Neuronal stem cell (in vitro differentiated cells): ENCODE measurements around the gene CCDC175.

Source experiments
- DNase-seq: peaks from one replicate; pipeline ENCODE4 v3.0.0-alpha.2; 2013; ENCODE audit warnings: low spot score
- H2AFZ ChIP-seq: one replicate; pipeline ENCODE4 v1.6.1; 2013; ENCODE audit warnings: mild to moderate bottlenecking, low read length, inconsistent platforms
- H2AK5ac ChIP-seq: 2 replicates; pipeline ENCODE4 v1.6.1; 2013; ENCODE audit warnings: low read depth, mild to moderate bottlenecking, inconsistent platforms, low read length, moderate library complexity, mixed read lengths
- H2BK120ac ChIP-seq: 2 replicates; pipeline ENCODE4 v1.6.1; 2013; ENCODE audit warnings: low read depth, mild to moderate bottlenecking, inconsistent platforms, low read length, moderate library complexity, mixed read lengths
- H2BK12ac ChIP-seq: one replicate; pipeline ENCODE4 v1.6.1; 2013; ENCODE audit warnings: low read length, inconsistent platforms
- H2BK15ac ChIP-seq: 2 replicates; pipeline ENCODE4 v1.6.1; 2013; ENCODE audit warnings: mild to moderate bottlenecking, low read length, inconsistent platforms, mixed read lengths
- H2BK5ac ChIP-seq: one replicate; pipeline ENCODE4 v1.6.1; 2013; ENCODE audit warnings: inconsistent platforms, mild to moderate bottlenecking, low read length, moderate library complexity
- H3K14ac ChIP-seq: one replicate; pipeline ENCODE4 v1.6.1; 2013; ENCODE audit warnings: low read length, inconsistent platforms
- H3K18ac ChIP-seq: 2 replicates; pipeline ENCODE4 v1.6.1; 2013; ENCODE audit warnings: low read length, inconsistent platforms
- H3K23ac ChIP-seq: 2 replicates; pipeline ENCODE4 v1.6.1; 2013; ENCODE audit warnings: low read depth, mild to moderate bottlenecking, mixed read lengths, low read length, inconsistent platforms; ENCODE audit not compliant: poor library complexity
- H3K27ac ChIP-seq: replicated peaks from 3 replicates; pipeline ENCODE4 v1.5.1; 2013; ENCODE audit warnings: low read length, inconsistent platforms
- H3K27me3 ChIP-seq, 3 experiments: 2 replicates each; pipeline ENCODE4 v1.6.1; 2013; ENCODE audit warnings: low read length in 3 of 3, mild to moderate bottlenecking in 2 of 3, inconsistent platforms in 1 of 3, low read depth in 1 of 3, mixed read lengths in 1 of 3, moderate library complexity in 1 of 3; ENCODE audit not compliant: control insufficient read depth in 3 of 3, insufficient read depth in 3 of 3
- H3K36me3 ChIP-seq, 2 donors: replicated peaks in 1 of 2; 2 replicates each; pipeline ENCODE4 v1.6.1; 2013; ENCODE audit warnings: low read length in 2 of 2; ENCODE audit not compliant: control insufficient read depth in 2 of 2, insufficient read depth in 2 of 2
- H3K4ac ChIP-seq: 2 replicates; pipeline ENCODE4 v1.6.1; 2013; ENCODE audit warnings: inconsistent platforms, mild to moderate bottlenecking, low read length, moderate library complexity
- H3K4me1 ChIP-seq, 2 donors: 1 replicate in 1 of 2; 2 replicates in 1 of 2; pipeline ENCODE4 v1.6.1; 2013; ENCODE audit warnings: low read length in 2 of 2, low read depth in 1 of 2; ENCODE audit not compliant: control insufficient read depth in 2 of 2, insufficient read depth in 1 of 2
- H3K4me2 ChIP-seq: one replicate; pipeline ENCODE4 v1.6.1; 2013; ENCODE audit warnings: mild to moderate bottlenecking, low read length, inconsistent platforms; ENCODE audit not compliant: insufficient read depth, poor library complexity, severe bottlenecking
- H3K4me3 ChIP-seq, 2 donors: 2 replicates each; pipeline ENCODE4 v1.5.1; 2013; ENCODE audit warnings: low read length in 2 of 2, mild to moderate bottlenecking in 2 of 2, inconsistent platforms in 1 of 2, moderate library complexity in 1 of 2
- H3K79me1 ChIP-seq: one replicate; pipeline ENCODE4 v1.6.1; 2013; ENCODE audit warnings: low read depth, mild to moderate bottlenecking, inconsistent platforms, low read length, moderate library complexity
- H3K9ac ChIP-seq: one replicate; pipeline ENCODE4 v1.6.1; 2013; ENCODE audit warnings: mild to moderate bottlenecking, low read depth, low read length, inconsistent platforms; ENCODE audit not compliant: poor library complexity
- H3K9me3 ChIP-seq, 2 donors: replicated peaks in 1 of 2; 2 replicates each; pipeline versions ENCODE3 to v1.6.1; 2013; ENCODE audit warnings: low read length in 2 of 2, mild to moderate bottlenecking in 2 of 2, inconsistent platforms in 1 of 2, low read depth in 1 of 2, mixed read lengths in 1 of 2, moderate library complexity in 1 of 2; ENCODE audit not compliant: control insufficient read depth in 2 of 2, insufficient read depth in 1 of 2
- H4K8ac ChIP-seq: one replicate; pipeline ENCODE4 v1.6.1; 2013; ENCODE audit warnings: low read depth, mild to moderate bottlenecking, inconsistent platforms, low read length, moderate library complexity
- H4K91ac ChIP-seq: one replicate; pipeline ENCODE4 v1.6.1; 2013; ENCODE audit warnings: low read length, low read depth, mild to moderate bottlenecking, inconsistent platforms; ENCODE audit not compliant: poor library complexity
- WGBS, 2 donors: extraction: QIAGEN DNeasy Blood & Tissue Kit; methylation state at CpG; one replicate each; pipeline ENCODE4 v1.1.7; 2013; ENCODE audit warnings: missing lambda C conversion rate in 2 of 2, mixed read lengths in 1 of 2; ENCODE audit not compliant: insufficient read length in 2 of 2, insufficient replicate concordance in 1 of 2; ENCODE audit errors: extremely low coverage in 2 of 2; 5-methylcytosine and 5-hydroxymethylcytosine counted together

CCDC175 gene

GRCh38 chr14:59600211-59600945 lies 23.8 kb upstream of the CCDC175 start:
- Histone ChIP-seq H2BK120ac (no peak overlapping the region), H2BK12ac (no peak overlapping the region), H3K79me1 (no peaks in the 10 kb centered on the region), H3K4me2 (no peak overlapping the region), H2BK5ac (no peak overlapping the region), H3K36me3 (peaks cover 0 to 5% of the 10 kb centered on the region in 2 donors), H3K9me3 (no peaks in the 10 kb centered on the region), H2AFZ (no peak overlapping the region), H2BK15ac (no peak overlapping the region), H3K4ac (no peak overlapping the region), H3K18ac (no peak overlapping the region), H3K27ac (no peak overlapping the region), H2AK5ac (no peak overlapping the region), H3K27me3 (no peaks in the 10 kb centered on the region), H3K4me3 (no peak overlapping the region), H3K23ac (no peak overlapping the region), H3K14ac (no peak overlapping the region), H3K4me1 (no peaks in the 10 kb centered on the region), H3K9ac (no peak overlapping the region), H4K8ac (no peak overlapping the region), H4K91ac (no peak overlapping the region)
- DNase-seq = no peak
- WGBS, 2 donors = no CpG with 5 or more reads among the region's 2 CpGs

DNA sequence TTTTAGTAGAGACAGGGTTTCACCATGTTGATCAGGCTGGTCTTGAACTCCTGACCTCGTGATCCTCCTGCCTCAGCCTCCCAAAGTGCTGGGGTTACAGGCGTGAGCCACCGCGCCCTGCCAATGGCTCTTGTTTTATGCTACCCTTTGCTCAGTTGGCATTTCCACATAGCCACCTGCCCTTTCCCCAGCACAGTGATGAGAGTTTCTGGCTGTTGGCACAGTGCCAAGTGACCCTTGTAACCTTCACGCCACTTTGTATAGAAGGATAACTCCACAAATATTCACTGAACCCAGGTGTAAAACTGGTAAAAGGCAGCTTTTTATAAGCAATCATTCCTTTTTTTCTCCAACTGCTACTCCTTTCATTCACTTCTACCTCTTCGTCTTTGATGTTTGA lies 18.5 kb upstream of the CCDC175 start:
- Histone ChIP-seq H2AK5ac (no peak overlapping the region), H2BK15ac (no peak overlapping the region), H3K4me1 (peaks cover 0 to 3% of the 10 kb centered on the region in 2 donors), H4K91ac (no peak overlapping the region), H2BK12ac (no peak overlapping the region), H3K23ac (no peak overlapping the region), H3K9me3 (peaks cover 0 to 3% of the 10 kb centered on the region in 2 donors), H3K27ac (no peak overlapping the region), H4K8ac (no peak overlapping the region), H3K4me2 (no peak overlapping the region), H3K9ac (no peak overlapping the region), H2BK120ac (no peak overlapping the region), H2AFZ (no peak overlapping the region), H3K18ac (no peak overlapping the region), H3K4ac (no peak overlapping the region), H3K79me1 (no peaks in the 10 kb centered on the region), H3K36me3 (peaks cover 0 to 4% of the 10 kb centered on the region in 2 donors), H2BK5ac (no peak overlapping the region), H3K27me3 (no peaks in the 10 kb centered on the region), H3K14ac (no peak overlapping the region), H3K4me3 (no peak overlapping the region)
- no CpG with 5 or more reads among the region's 6 CpGs for WGBS, 2 donors
- no peak for DNase-seq

GRCh38 chr14:59591641-59592370 lies 15.2 kb upstream of the CCDC175 start:
- Histone ChIP-seq H3K4me1 (peaks cover 0 to 6% of the 10 kb centered on the region in 2 donors), H3K79me1 (no peaks in the 10 kb centered on the region), H3K9me3 (peaks cover 0 to 3% of the 10 kb centered on the region in 2 donors), H2BK15ac (no peak overlapping the region), H4K8ac (no peak overlapping the region), H3K23ac (no peak overlapping the region), H3K4me3 (no peak overlapping the region), H2AK5ac (no peak overlapping the region), H2BK120ac (no peak overlapping the region), H4K91ac (no peak overlapping the region), H2BK5ac (no peak overlapping the region), H3K36me3 (peaks cover 0 to 2% of the 10 kb centered on the region in 2 donors), H3K27ac (no peak overlapping the region), H2BK12ac (no peak overlapping the region), H3K4me2 (no peak overlapping the region), H3K9ac (no peak overlapping the region), H3K27me3 (no peaks in the 10 kb centered on the region), H3K14ac (no peak overlapping the region), H3K18ac (no peak overlapping the region), H3K4ac (no peak overlapping the region), H2AFZ (no peak overlapping the region)
- no peak for DNase-seq
- no CpG with 5 or more reads among the region's 5 CpGs for WGBS, 2 donors

- no peak overlapping the region for H3K23ac ChIP-seq
- H3K4me1 ChIP-seq = peaks cover 0 to 12% of the 10 kb centered on the region in 2 donors
- H3K4me2 ChIP-seq = no peak overlapping the region
- H3K36me3 ChIP-seq = peaks cover 0 to 2% of the 10 kb centered on the region in 2 donors
- no peak overlapping the region for H2BK15ac ChIP-seq
- WGBS, 2 donors = no CpG with 5 or more reads among the region's 3 CpGs
- no peak overlapping the region for H3K9ac ChIP-seq
- no peak overlapping the region for H4K91ac ChIP-seq
- DNase-seq = no peak
- H2AK5ac ChIP-seq = no peak overlapping the region
- H2BK12ac ChIP-seq = no peak overlapping the region
- H2AFZ ChIP-seq = no peak overlapping the region
- H3K9me3 ChIP-seq = peaks cover 0 to 3% of the 10 kb centered on the region in 2 donors
- H3K4ac ChIP-seq = no peak overlapping the region
- no peak overlapping the region for H2BK5ac ChIP-seq
- H3K14ac ChIP-seq = no peak overlapping the region
- no peak overlapping the region for H3K27ac ChIP-seq
- H4K8ac ChIP-seq = no peak overlapping the region
- H3K18ac ChIP-seq = peak overlapping the region; percentile 29
- H3K4me3 ChIP-seq = no peak overlapping the region
- no peaks in the 10 kb centered on the region for H3K27me3 ChIP-seq
- H2BK120ac ChIP-seq = no peak overlapping the region
- no peaks in the 10 kb centered on the region for H3K79me1 ChIP-seq
Observed at GRCh38 chr14:59588101-59588500, 11.5 kb upstream of the CCDC175 start.
